GM23248 (cell line): ENCODE results near the gene SEZ6. TPM values are rescaled to one million over a fixed set of nuclear protein-coding genes. Genes with fewer than 3 reads are reported as not detected.

Experiments used
- DNase-seq: peaks from one replicate; pipeline ENCODE4 v3.0.0-alpha.2; 2015
- H2AFZ ChIP-seq: fragments of 200-600 bp; sonication (generic); 2 replicates; pipeline ENCODE4 v1.6.1; 2016; ENCODE audit warnings: antibody characterized with exemption
- H3F3A ChIP-seq: fragments of 200-600 bp; sonication (generic); 2 replicates; pipeline ENCODE4 v1.6.1; 2016; ENCODE audit warnings: mild to moderate bottlenecking, antibody characterized with exemption, mixed run types; ENCODE audit not compliant: insufficient read depth
- H3K27ac ChIP-seq: fragments of 200-600 bp; sonication (generic); 2 replicates; pipeline ENCODE4 v1.5.1; 2016; ENCODE audit warnings: mild to moderate bottlenecking
- H3K27me3 ChIP-seq: fragments of 200-600 bp; sonication (generic); replicated peaks from 2 replicates; pipeline ENCODE4 v1.6.1; 2016; ENCODE audit warnings: mild to moderate bottlenecking; ENCODE audit not compliant: insufficient read depth
- H3K36me3 ChIP-seq: fragments of 200-600 bp; sonication (generic); 2 replicates; pipeline ENCODE4 v1.6.1; 2016; ENCODE audit warnings: low read depth, mild to moderate bottlenecking
- H3K4me1 ChIP-seq: fragments of 200-600 bp; sonication (generic); 2 replicates; pipeline ENCODE4 v1.6.1; 2016; ENCODE audit warnings: mild to moderate bottlenecking; ENCODE audit not compliant: insufficient read depth
- H3K4me2 ChIP-seq: fragments of 200-600 bp; sonication (generic); one replicate; pipeline ENCODE4 v1.6.1; 2016; ENCODE audit warnings: mild to moderate bottlenecking; ENCODE audit not compliant: unreplicated experiment
- H3K4me3 ChIP-seq: fragments of 200-600 bp; sonication (generic); 2 replicates; pipeline ENCODE4 v1.5.1; 2016; ENCODE audit warnings: mild to moderate bottlenecking
- H3K79me2 ChIP-seq: fragments of 200-600 bp; sonication (generic); 2 replicates; pipeline ENCODE4 v1.6.1; 2016; ENCODE audit warnings: mild to moderate bottlenecking; ENCODE audit not compliant: insufficient read depth
- H3K9ac ChIP-seq: fragments of 200-600 bp; sonication (generic); 2 replicates; pipeline ENCODE4 v1.6.1; 2016; ENCODE audit warnings: mild to moderate bottlenecking
- H3K9me2 ChIP-seq: fragments of 200-600 bp; sonication (generic); 2 replicates; pipeline ENCODE4 v1.6.1; 2016; ENCODE audit warnings: mixed run types, mild to moderate bottlenecking, moderate library complexity; ENCODE audit not compliant: insufficient read depth
- H3K9me3 ChIP-seq: fragments of 200-600 bp; sonication (generic); one replicate; pipeline ENCODE4 v1.6.1; 2017; ENCODE audit warnings: low read depth
- H4K20me1 ChIP-seq: fragments of 200-600 bp; sonication (generic); 2 replicates; pipeline ENCODE4 v1.6.0; 2016; ENCODE audit not compliant: insufficient read depth
- EZH2 ChIP-seq: fragments of 200-600 bp; sonication (generic); IDR thresholded peaks from 2 replicates; pipeline ENCODE4 v1.6.1; 2018; ENCODE audit warnings: antibody characterized with exemption, mild to moderate bottlenecking; ENCODE audit not compliant: insufficient read depth, poor library complexity, severe bottlenecking
- EZH2phosphoT487 ChIP-seq: fragments of 200-600 bp; sonication (generic); IDR thresholded peaks from 2 replicates; pipeline ENCODE4 v1.6.1; 2018; ENCODE audit warnings: antibody characterized with exemption, moderate library complexity, mild to moderate bottlenecking, low read depth; ENCODE audit not compliant: insufficient read depth
- WGBS, 2 experiments: methylation state at CpG; one replicate each; pipeline ENCODE4 v1.1.6; 2015 to 2017; ENCODE audit warnings: low lambda C conversion rate in 2 of 2, low coverage in 1 of 2; ENCODE audit errors: missing lambda C conversion rate in 2 of 2; 5-methylcytosine and 5-hydroxymethylcytosine counted together
- in situ Hi-C: fragments of 300-500 bp; cut with MboI; formaldehyde crosslinking; loops from 2 replicates; pipeline ENCODE4 v1.15.0; 2020
- polyA plus RNA-seq: library from polyadenylated mRNA; unstranded; fragments of >200 nt; fragmentation: Nextera tagmentation; extraction: Ambion mirVana; gene quantifications from 2 replicates; pipeline ENCODE4 v1.2.1, GENCODE V29; 2016
- total RNA-seq: library from RNA; depleted of rRNA; stranded (reverse); fragments of >200 nt; shearing (Covaris generic); gene quantifications from 2 replicates; pipeline ENCODE4 v1.2.3, GENCODE V29; 2014

Gene SEZ6
- total and polyA plus RNA-seq, 2 experiments from 2014 or later = not detected

DNA sequence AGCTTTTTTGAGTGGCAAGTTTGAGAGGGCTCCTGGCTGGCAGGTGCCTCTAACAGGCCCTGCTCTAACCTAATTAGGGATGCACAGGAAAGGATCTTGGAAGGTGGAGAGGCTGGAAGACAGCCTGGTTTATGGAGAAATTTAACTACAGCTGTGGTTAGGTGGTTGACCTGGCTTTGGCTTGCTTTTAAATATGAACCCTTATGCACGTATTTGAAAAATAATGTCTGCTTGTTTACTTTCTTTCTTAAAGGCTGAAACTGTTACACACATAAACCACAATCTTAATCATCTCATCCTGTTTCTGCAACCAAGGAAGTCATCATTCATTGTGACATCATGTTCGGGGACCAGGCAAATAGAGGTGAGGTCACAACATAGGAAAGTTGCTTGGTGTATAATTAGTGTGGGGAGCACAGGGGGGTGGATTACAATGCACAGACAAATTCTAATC lies 79.9 kb downstream of the SEZ6 start:
- 0 to 8% methylated on average over 2 of the region's 2 CpGs for WGBS, 2 experiments
- Histone ChIP-seq H3K4me3 (peak overlapping the region; percentile 31), H4K20me1 (peaks cover 8% of the 10 kb centered on the region; the same call in 1 of the 2 replicates), H3K36me3 (peaks cover 38% of the 10 kb centered on the region), H2AFZ (no peak overlapping the region), H3K9ac (peak overlapping the region; percentile 32; the same call in 1 of the 2 replicates), H3K27ac (peak overlapping the region; percentile 73), H3K9me2 (no peaks in the 10 kb centered on the region), H3K27me3 (no peaks in the 10 kb centered on the region), H3K9me3 (no peaks in the 10 kb centered on the region), H3K4me2 (peak overlapping the region; percentile 55), H3F3A (peaks cover 34% of the 10 kb centered on the region), H3K4me1 (peaks cover 19% of the 10 kb centered on the region), H3K79me2 (peaks cover 97% of the 10 kb centered on the region)
- no peak for TF ChIP-seq EZH2
- 0 out of 2 replicates have a peak, but pooled peaks have one; percentile 34 for TF ChIP-seq EZH2phosphoT487
- in situ Hi-C loops = no loop called here
- peak; percentile 90 for DNase-seq

GRCh38 chr17:28920201-28920600 lies 85.6 kb downstream of the SEZ6 start:
- in situ Hi-C loops = no loop called here
- TF ChIP-seq EZH2 (no peak), EZH2phosphoT487 (no peak)
- Histone ChIP-seq H3K27me3 (no peaks in the 10 kb centered on the region), H3K9me3 (no peaks in the 10 kb centered on the region), H3K4me2 (no peak overlapping the region), H3F3A (peaks cover 20% of the 10 kb centered on the region), H4K20me1 (peaks cover 1% of the 10 kb centered on the region; the same call in 1 of the 2 replicates), H3K36me3 (peaks cover 82% of the 10 kb centered on the region), H3K4me1 (peaks cover 3% of the 10 kb centered on the region), H3K9ac (no peak overlapping the region), H2AFZ (no peak overlapping the region), H3K9me2 (no peaks in the 10 kb centered on the region), H3K27ac (no peak overlapping the region), H3K79me2 (peaks cover 52% of the 10 kb centered on the region), H3K4me3 (no peak overlapping the region)
- DNase-seq = no peak

DNA sequence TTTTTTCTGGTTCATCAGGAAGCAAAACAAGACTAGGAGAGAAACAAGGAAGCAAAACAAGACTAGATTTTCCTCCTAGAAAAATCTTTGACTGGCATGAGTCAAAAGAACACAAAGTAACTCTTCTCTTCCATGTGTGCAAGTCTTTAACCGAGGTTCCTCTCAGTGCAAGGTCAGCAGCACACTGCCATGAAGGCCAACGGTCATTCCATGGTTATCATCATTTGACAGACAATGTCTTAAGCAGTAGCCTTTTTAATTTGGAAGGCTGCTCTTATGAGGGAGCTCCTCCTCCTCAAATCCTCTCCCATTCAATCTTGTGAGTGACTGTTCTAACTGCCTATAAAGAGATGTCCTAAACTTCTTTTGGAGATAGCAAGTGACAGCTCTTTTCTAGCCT lies 87.5 kb downstream of the SEZ6 start:
- Histone ChIP-seq H3K27ac (no peak overlapping the region), H3K36me3 (peaks cover 81% of the 10 kb centered on the region)
- in situ Hi-C loops = no loop called here

GRCh38 chr17:28917465-28917864 lies 88.4 kb downstream of the SEZ6 start:
- Histone ChIP-seq H3K9me3 (no peaks in the 10 kb centered on the region), H3F3A (peaks cover 14% of the 10 kb centered on the region), H3K9ac (no peak overlapping the region), H3K27me3 (no peaks in the 10 kb centered on the region), H2AFZ (no peak overlapping the region), H3K9me2 (no peaks in the 10 kb centered on the region), H3K4me1 (no peaks in the 10 kb centered on the region), H4K20me1 (no peaks in the 10 kb centered on the region), H3K4me2 (no peak overlapping the region), H3K27ac (no peak overlapping the region), H3K4me3 (no peak overlapping the region), H3K36me3 (peaks cover 76% of the 10 kb centered on the region), H3K79me2 (peaks cover 25% of the 10 kb centered on the region)
- TF ChIP-seq EZH2 = no peak
- TF ChIP-seq EZH2phosphoT487 = no peak
- in situ Hi-C loops = no loop called here
- WGBS, 2 experiments = 47% methylated on average over 5 of the region's 5 CpGs
- no peak for DNase-seq

More for the DNA sequence above, 87.5 kb downstream of the SEZ6 start:
- peaks cover 33% of the 10 kb centered on the region for H3K79me2 ChIP-seq
- H3K9ac ChIP-seq = no peak overlapping the region
- TF ChIP-seq EZH2phosphoT487 (no peak), EZH2 (no peak)
- whole genome bisulfite sequencing, 2 experiments = 55% methylated on average over 2 of the region's 2 CpGs
- H3F3A ChIP-seq = peaks cover 14% of the 10 kb centered on the region
- H3K4me1 ChIP-seq = no peaks in the 10 kb centered on the region
- no peak overlapping the region for H3K4me2 ChIP-seq
- no peak overlapping the region for H2AFZ ChIP-seq
- H4K20me1 ChIP-seq = no peaks in the 10 kb centered on the region
- H3K4me3 ChIP-seq = no peak overlapping the region
- no peak for DNase-seq
- no peaks in the 10 kb centered on the region for H3K9me2 ChIP-seq
- no peaks in the 10 kb centered on the region for H3K9me3 ChIP-seq
- H3K27me3 ChIP-seq = no peaks in the 10 kb centered on the region

GRCh38 chr17:28917029-28917428 lies 88.8 kb downstream of the SEZ6 start:
- DNase-seq = no peak
- TF ChIP-seq EZH2phosphoT487 (no peak), EZH2 (no peak)
- Histone ChIP-seq H3K36me3 (peaks cover 74% of the 10 kb centered on the region), H2AFZ (no peak overlapping the region), H3K9me2 (no peaks in the 10 kb centered on the region), H3K79me2 (peaks cover 22% of the 10 kb centered on the region), H3K9me3 (no peaks in the 10 kb centered on the region), H3K4me1 (no peaks in the 10 kb centered on the region), H3K4me2 (no peak overlapping the region), H3F3A (peaks cover 14% of the 10 kb centered on the region), H3K27me3 (no peaks in the 10 kb centered on the region), H3K4me3 (no peak overlapping the region), H4K20me1 (no peaks in the 10 kb centered on the region), H3K27ac (no peak overlapping the region), H3K9ac (no peak overlapping the region)
- in situ Hi-C loops = no loop called here
- 93% methylated on average over 12 of the region's 12 CpGs for WGBS, 2 experiments
